Raji (cell line): ENCODE data around the gene SYTL2.

Experiments
- POLR2A ChIP-seq: IDR thresholded peaks from 2 replicates; pipeline ENCODE4 v1.6.1; 2011; ENCODE audit warnings: low read depth, low read length, control low read depth; ENCODE audit not compliant: insufficient read depth

SYTL2 gene

DNA sequence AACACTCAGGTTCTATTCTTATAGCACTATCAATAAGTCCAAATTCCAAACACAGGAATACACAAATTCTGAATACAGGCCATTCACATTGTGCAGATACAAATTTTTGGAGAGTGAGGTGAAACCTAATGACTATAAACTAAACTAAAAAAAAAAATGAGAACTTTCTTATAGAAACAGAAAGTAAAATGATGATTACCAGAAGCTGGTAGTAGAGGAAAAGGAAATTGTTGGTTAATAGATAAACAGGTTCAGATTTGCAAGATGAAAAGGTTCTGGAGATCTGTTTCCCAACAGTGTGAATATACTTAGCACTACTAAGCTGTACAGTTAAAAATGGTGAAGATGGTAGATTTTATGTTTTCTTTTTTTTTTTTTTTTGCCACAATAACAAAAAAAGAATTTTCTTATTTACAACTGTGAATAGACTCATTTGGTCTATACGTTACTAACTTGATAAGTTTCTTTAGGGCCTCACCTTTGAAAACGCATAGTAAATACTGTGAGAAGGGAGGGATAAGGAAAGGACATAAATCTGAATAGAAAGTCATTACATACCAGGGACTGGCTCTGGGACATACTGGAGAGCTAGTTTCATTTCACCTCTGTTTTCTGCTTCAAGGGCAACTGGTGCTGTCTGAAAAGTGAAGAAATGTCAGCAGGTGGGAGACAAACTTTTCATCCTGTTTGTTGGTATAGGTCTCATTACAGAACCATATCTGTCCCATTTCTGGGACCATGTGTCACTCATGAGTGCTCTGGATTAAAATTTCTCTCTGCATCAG, 110.8 kb downstream of the SYTL2 start:
- TF ChIP-seq POLR2A, result no peak

DNA sequence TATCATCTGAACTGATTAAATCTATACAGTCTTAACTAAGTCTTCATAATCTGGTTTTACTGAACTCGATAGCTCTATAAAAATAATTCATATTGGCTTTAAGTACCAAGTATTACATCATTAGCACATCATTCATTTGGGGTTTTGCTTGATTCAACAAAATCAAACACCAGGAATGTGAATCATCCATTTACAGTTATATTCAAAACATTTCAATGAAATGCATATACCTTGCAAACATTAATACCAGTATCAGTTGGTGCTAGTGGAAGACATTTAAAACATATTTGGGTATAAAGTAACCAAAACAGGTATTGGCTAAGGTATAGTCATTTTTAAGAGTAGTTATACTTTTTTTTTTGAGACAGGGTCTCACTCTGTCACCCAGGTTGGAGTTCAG, 112.7 kb downstream of the SYTL2 start:
- no peak for TF ChIP-seq POLR2A

DNA sequence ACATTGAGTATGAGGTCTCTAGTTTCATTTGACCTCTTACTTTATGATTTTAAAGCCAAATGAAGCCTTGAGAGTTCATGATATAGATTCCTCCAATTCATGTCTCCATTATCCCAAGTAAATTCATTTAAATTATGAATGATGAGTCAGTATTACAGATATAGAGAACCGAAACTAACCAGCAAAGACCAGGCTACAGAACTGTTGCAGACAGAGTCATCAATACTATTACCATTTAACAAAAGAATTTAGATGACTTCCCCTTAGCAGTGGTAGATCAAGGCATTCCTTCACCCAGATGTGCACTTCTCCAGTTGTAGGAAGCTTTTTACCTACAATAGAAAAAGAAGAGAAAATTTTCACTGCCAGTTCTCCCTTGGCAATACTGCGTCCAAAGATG, 113.2 kb downstream of the SYTL2 start:
- no peak for TF ChIP-seq POLR2A

DNA sequence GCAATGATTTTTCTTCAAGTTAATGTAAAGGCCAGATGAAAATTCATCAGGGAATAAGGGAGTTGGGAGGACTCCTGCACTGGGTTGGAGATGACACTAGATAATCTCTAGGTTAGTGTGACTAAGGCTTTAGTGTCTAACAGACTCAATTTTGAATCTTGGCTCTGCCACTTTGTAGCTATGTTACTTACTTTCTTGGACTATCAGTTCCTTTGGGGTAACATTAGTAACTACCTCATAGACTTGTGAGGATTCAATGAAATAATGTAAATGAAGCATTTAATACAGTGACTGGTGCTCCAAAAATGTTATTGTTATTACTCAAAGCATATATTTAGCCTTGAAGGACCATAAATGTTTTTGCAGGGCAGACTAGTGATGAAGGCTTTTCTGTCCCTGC, 115.4 kb downstream of the SYTL2 start:
- no peak for TF ChIP-seq POLR2A

DNA sequence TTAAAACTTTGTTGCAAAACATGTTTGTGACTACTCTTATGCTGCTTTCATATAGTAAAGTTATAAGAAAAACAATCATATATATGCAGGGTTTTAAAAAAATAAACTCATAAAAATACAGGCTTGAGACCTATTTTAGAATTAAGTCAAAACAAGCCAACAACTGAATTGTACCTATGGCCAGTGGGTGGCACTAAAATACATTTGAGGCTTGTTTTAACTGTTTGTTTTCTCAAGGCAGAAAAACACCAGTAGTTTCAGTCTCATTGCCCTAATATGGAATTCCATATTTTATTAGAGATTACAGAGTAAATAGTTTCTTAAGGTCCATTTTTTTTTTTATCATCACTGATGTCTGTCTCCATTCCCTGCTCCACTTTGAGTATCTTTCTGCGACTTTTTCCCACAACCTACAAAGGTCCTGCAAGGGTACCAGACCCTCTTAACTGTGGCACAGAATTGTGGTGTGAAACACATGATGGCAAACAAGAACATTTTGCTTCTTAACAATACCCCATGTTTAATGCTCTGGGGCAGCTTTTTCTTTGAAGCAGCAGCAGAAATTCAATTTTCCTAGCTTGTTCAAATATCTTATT, 116.5 kb downstream of the SYTL2 start:
- TF ChIP-seq POLR2A, result no peak

DNA sequence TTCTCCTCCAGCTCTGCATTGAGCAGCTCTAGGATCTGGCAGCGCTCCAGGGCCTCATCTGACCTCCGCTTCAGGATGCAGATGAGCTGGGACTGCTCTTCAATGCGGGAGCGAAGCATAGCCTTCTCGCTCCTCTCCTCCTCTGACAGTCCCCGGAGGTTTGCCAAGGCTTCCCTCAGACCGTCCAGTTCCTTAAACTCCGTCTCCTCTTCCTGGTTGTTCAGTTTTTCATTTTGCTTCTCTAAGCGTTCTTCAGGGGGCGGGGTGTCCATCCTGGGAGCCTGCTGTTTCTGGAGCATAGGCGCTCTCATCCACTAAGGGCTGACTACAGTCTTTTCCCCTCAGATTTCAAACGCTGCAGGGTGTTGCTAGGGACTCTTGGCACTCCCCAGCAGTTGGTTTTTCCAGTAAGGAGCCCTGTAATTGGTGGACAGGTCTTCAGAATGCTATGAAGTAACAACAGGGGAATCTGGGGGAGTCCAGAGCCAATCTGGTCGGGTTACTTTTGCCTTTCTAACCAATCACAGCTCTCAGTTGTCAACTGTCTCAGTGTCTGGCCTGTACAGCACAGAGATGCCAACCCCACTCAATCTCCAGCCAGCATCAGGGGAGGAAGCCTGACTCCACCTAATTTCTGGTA, 125.0 kb downstream of the SYTL2 start, which contains the start of gene CCDC89:
TSS of gene CCDC89 (minus strand) at position 376 of the 640 bp plus-strand sequence. CDS start at position 311, 65 bp downstream.
- no peak for TF ChIP-seq POLR2A

DNA sequence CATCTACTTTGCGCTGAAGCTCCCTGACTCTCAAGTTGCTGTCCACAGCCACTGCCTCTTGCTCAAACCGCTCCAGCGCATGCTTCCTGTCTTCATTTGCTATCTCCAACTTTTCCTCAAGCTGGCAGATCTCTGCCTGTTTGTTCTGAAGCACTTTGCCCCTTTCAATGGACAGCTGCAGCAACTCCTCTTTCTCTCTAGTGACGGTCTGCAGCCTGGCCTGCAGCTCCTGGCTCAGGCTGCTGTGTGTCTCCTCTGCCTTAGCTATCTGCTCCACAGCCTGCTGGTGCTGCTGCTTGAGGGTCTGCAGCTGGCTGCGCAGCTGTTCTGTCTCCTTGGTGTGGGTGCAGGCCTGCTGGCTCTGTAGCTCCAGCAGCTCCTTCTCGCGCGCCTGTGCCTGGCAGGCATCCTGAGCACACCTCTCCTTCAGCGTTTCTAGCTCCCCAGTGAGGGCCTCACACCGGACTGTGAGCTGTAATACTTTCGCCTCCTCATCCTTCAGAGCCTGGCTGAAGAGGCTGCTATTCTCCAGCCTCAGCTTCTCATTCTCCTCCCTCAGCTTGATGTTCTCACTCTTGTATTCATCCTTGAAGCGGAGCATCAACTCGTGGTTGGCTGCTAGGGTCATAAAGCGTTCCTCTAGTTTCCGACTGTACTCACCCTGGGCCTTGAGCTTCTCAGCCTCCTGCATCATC, 125.7 kb downstream of the SYTL2 start:
- no peak for TF ChIP-seq POLR2A

DNA sequence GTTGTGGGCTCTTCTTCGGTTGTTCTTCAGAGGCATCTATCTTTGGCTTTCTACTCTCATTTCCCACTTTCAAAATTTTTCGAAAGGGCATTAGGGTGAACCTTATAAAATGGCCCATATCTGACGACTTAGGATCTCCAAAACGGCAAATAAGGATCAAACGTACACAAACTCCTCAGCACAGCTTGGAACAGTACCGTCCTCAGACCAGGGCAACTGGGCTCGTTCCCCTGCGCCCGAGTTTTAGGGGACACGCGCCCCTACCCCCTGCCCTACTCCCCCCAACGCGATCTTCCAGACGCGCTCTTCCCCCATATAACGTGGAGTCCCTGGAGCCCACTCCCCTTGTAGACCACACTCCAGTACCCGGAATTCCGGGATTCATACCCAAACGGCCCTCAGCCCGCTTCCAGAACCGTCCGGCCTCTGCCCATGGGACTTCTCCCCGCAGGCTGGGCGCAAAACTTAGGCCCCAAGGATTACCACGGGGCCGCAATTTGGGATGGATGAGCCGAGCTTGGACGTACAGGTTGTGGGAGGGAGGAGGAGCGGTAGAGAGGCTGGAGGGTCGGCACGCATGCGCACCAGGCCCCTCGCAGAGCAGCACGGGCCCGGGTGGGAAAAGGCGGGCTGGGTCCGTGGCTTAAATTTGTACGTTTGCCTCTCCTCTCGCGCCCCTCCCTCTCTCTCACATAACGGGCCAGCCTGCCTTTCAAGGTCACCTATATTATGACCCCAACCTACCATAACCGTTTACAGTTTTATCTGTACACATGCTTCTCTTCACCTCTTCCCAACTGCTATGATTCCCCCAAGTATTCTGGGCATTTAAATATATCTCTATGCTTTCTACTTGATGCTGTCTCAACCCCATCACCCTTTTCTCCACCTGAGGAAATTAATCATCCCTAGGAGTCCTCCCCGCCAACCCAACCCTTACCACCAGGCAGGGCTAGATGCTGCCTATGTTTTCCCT, 128.3 kb downstream of the SYTL2 start:
- peak; percentile 75 for TF ChIP-seq POLR2A

DNA sequence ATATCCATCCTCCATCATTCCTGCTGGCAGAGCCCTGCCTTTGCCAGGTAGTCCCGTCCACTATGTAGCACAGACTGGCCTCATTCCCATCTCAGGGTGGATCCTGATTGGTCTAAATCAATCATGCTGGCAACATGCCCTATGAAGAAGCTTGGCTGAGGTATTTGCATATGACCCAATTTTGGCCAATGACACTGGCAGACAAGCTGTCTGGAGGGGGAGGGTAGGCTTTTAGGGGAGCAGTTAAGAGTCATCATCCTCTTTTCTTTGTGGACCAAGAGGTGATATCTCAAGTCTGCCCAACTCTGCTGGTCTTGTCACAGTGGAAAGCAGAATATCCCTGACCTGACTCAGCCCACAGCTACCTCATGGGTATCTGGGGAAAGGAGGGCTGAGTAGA, 130.0 kb downstream of the SYTL2 start:
- no peak for TF ChIP-seq POLR2A

DNA sequence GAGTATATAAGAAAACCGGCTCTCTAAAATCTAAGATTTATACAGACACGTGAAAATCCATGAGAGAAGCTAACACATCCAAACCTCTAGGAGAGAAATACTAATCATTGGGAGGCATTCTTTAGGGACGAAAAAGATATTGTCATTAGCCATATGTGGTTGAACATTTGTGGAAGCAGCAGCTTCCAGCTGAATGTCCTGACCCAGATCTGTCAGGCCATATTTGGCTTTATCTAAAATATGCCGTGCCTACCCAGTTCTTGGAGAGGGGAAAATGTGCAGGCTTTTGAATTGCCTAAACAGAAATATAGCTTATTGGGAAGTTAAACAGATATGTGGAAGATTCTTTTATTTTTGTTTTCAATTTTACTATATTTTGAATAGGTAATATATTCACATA, 131.4 kb downstream of the SYTL2 start:
- no peak for TF ChIP-seq POLR2A

DNA sequence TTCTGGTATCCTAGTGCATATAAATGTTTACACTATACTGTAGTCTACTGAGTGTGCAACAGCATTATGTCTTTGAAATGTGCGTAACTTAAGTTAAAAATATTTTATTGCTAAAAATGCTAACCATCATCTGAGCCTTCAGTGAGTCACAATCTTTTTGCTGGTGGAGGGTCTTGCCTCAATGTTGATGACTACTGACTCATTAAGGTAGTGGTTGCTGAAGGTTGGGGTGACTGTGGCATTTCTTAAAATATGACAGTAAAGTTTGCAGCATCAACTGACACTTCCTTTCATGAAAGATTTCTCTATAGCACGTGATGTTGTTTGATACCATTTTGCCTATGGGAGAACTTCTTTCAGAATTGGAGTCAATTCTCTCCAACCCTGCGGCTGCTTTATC, 137.5 kb downstream of the SYTL2 start:
- TF ChIP-seq POLR2A, result no peak

DNA sequence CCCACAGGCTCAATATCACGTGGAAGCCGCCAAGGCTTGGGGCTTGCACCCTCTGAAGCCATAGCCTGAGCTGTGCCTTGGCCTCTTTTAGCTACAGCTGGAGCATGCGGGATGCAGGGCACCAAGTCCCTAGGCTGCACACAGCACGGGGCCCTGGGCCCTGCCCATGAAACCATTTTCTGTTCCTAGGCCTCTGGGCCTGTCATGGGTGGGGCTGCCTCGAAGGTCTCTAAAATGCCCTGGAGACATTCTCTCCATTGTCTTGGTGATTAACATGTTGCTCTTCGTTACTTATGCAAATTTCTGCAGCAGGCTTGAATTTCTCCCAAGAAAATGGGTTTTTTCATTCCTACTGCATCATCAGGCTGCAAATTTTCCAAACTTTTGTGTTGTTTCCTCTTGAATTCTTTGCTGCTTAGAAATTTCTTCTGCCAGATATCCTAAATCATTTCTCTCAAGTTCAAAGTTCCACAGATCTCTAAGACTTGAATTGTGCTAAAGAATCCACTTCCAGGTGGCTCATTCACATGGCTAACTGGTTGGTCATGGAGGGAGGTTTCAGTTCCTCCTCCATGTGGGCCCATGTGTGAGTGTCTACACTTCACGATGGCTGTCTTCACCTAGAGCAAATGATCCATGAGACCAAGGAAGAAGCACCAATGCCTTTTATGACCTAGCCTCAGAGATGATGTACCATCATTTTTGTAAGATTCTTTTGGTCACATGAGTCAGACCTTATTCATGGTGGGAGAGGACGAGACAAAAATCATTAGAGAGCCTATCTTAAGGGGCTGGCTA, 138.6 kb downstream of the SYTL2 start:
- no peak for TF ChIP-seq POLR2A

DNA sequence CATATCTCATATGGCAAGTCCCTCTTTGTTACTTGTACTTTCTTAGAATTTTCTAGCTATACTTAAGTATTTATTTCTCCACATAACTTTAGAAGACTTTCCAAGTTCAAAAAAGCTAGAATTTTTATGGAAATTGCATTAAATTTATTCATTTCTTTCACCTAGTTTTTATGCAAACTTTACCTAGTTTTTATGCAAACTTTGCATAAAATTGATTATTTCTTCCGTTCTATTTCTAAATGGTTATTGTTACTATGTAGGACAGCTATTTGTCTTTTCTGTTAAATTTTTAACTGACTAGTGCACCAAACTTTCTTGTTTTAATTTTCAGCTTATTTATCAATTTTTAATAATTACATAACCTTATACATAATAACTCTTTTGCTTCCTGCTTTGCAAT, 142.8 kb downstream of the SYTL2 start:
- no peak for TF ChIP-seq POLR2A

DNA sequence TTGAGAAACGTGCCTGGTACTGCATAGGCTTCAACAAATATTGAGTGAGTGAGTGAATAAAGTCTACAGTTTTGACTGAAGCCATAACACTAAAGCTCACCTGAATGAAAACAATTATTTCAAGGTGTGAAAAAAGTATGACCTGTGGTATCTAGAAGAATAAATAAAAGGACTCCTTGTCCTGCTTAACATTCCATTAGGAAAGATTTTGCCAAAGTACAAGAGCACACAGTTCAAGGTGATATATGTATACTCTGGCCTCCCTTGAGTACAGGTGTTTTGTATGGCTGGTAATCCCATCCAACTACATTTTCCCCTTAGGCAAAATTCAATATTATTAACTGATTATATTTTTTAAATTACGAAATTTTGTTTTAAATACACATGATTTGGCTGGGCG, 144.3 kb downstream of the SYTL2 start:
- no peak for TF ChIP-seq POLR2A
